Measurements from ENCODE around the gene DLG2. TPM values are rescaled to one million over a fixed set of nuclear protein-coding genes. Genes with fewer than 3 reads are reported as not detected.

The DLG2 gene
- polyA plus RNA-seq, 1 donor = 14.7 TPM

DNA sequence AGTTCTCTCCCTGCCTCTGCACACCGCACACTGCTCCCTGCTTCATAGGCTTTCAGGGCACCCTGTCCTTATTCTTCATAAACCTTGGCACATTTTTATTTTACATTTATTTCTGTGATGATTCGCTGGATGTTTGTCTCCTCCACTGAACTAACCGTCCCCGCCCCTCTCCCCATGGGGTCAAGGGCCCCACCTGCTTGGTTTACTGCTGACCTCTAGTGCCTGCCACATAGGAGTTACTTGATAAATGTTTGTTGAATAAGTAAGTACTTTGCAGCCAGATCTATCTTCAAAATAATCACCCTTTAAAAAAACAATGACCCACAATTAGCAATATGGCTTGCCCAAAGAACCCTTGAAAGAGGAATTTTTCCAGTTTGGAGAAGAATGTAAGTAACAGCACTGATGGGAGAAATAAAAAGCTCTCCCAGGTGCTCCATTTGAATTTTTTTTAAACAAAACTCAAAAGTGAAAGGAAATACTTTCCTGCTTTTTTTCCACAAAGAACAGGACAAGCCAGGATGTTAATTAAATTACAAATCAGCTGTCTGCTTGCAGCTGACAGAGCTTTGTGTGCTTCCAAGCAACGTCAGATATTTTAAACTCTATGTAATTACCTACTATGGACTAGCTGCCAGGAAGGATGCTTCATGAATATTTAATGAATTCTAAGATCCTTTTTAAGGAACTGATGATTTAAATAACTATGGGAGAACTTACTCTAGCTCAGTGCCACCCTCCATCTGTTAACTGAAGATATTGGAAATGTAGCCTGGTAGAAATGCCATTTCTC, 1083.6 kb downstream of the DLG2 start:
- DNase-seq = no peak

DNA sequence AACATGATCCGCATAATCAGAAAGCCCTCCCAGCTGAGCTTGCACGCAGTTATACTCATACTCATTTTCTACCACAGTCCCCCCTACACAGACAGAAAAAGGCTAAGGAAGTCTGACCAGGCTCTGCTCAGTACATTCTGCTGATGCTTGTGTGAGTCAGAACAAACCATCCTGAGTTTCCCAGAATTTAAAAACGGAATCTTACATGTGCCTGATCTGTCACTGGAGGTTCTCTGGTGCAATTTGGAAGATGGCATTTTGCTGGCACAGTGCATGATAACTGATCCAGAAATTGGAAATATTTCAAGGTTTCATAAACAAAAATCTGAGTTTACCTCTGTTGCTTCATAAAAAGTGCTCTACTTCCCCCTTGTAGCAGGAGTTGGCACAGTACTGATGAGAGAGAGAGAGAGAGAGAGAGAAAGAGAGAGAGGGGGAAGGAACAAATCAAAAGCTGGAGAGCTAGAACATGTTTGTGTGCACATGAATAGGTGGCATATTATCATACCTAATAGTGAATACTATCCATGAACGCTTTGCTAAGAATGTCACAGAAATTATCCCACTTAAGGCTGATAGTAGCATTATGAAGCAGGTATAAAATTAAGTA, 1085.3 kb downstream of the DLG2 start:
- no peak for DNase-seq

DNA sequence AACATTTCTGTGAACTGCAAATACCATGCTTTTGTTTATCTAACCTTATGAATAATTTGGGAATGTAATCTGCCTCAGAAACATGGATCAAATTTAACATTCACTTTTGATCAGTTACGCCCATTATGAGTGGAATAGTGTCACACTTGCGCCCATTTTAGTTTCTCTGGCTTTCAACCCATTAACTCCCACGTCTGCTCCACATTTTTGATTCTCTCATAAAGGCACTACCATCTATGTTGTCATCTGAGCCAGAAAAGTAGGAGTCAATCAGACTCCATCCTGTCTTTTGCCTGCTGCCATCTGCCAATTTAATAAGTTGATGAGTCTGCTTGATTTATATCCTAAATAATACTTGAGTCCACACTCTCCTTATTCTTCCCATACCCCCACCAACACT, 1090.7 kb downstream of the DLG2 start:
- no peak for DNase-seq

GRCh38 chr11:84532364-84532763, 1094.8 kb downstream of the DLG2 start:
- no peak for DNase-seq

- DNase-seq = no peak
Measured at GRCh38 chr11:84526250-84526649, 1100.9 kb downstream of the DLG2 start.

DNA sequence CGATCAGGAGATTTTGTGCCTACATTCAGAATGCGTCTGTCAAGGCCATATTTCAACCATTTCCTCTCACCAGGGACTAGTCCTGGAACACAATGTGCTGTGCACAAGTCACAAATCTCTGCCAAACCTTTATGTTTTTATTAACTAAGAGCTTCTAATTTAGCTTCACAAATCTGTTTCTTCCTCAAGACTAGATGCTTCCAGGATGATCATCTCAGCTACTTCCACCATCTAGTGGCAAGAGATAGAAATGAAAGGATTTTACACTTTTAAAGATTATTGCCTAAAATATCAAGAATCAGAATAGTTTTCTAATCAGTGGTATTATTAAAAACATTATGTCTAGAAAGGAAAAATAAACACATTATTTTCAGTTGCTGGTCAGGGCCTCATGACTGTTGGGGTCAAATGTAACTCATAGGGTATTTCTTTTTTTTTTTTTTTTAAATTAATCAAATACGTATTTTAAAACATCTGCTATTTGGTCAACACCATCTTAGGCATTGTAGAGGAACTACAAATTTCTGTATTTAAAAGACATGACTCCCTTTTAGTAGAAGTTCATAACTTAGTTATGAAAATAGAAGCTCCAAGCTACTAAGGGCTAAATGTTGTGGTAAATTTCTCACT, 1102.6 kb downstream of the DLG2 start:
- DNase-seq = peak; percentile 8

- DNase-seq = no peak
Measured at GRCh38 chr11:84522331-84522730, 1104.8 kb downstream of the DLG2 start.

DNA sequence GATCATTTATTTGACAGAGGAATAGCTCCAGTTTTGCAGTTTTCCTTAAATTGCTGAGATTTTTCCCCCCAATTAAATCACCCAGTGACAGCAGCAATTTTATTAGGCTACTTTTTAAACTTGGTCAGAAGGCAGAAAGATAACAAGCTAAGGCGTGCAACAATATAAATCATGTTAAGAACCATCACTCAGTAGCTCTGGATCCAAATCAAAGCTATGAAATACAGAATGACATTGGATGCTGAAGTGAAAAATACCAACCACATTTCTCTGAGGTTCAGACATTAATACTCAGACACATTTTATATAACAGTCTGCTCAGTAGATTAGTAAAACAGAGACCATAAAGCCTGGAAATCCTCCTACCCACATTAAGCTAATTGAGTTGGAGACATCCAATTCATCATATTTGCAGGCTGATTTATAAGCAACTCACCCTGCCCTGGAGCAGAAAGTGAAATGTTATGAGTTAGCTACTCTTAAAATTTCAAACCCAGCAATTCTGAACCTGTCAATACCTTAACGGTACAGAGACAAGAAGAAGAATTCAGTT, 1108.4 kb downstream of the DLG2 start:
- DNase-seq = no peak

GRCh38 chr11:84514436-84514835, 1112.7 kb downstream of the DLG2 start:
- no peak for DNase-seq

- no peak for DNase-seq
Measured at GRCh38 chr11:84503503-84503902, 1123.6 kb downstream of the DLG2 start.

DNA sequence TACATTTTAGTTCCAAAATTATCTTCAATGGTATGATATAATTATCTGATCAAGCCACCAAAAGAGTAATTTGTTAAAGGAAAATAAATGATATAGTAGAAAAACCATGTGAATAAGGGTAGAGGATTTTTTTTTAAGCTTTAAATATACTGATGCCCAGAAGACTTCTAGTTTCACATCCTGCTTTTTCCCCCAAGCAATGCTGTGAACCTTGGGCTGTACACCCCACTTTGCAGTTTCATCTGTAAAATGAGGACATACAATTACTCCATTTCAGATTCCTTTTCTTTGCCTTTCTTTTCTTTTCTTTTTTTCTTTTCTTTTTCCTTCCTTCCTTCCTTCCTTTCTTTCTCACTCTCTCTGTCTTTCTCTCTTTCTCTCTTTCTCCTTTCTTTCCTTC, 1125.4 kb downstream of the DLG2 start:
- DNase-seq = no peak

GRCh38 chr11:84497981-84498411, 1129.1 kb downstream of the DLG2 start:
- no peak for DNase-seq

DNA sequence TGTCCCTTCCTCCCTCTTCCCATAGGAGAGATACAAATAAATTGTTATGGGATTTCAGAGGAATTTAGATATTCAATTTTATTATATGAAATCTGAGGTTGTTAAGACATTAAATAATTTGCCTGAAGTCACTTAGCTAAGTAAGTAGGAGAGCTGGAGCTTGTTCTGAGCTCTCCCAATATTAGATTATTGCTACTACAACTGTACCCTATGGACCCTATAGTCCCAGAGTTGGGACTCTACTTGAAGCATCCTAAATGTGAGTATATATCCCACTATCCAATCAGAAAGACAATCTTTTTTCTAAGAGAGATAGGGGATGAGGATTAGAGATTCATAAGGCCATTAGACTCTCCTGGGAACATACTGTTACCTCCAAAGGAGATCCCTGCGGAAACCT, 1130.0 kb downstream of the DLG2 start:
- DNase-seq = no peak

DNA sequence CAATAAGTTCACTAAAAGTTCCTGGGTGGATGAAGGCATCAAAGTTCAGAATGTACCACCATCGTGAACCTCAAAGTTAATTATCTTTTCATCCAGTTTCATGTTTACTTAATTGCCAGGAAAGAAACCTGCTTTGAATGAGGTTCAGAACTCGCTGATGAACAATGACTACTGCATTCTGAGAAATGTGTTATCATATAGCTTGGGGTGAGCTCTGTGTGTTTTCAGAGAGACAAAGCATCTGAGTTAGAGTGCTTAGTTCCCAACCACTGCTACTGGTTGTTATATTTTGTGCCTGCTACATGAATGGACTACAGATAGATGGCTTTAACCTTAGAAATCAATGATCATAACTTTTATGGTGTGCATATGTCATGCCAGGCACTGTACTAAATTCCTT, 1131.0 kb downstream of the DLG2 start:
- no peak for DNase-seq

DNA sequence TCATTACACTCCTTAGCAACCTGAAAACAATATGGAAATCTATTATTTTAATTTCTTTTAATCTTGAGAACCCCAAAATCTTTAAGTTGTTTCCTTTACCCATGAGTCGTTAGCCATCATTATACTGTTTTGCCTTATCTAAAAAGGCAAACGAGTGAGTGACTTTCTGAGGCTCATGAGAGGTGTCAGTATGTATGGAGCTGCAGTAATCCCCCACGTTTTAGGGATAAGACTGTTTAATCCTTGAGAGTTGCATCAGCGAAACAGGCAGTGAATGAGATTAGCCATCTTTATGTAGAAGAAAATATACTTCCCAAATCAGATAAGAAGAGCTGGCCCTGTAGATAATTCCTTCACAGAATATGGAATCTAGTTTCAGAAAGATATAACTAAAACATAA, 1147.0 kb downstream of the DLG2 start:
- no peak for DNase-seq

DNA sequence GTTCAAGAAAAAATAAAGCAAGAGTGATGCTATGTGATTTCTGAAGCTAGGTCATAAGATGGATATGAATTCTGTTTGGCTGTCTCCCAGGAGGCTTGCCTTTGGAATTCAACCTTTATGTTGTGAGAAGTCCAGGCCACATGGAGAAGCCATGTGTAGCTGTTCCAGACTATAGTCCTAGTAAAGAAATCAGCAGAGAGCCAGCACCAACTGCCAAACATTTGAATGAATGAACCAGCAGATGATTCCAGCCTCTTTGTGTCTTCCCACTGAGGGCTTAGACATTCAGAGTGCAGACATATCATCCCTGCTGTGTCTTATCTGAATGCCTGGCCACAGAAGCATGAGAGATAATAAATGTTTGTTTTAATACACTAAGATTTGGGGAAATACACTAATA, 1150.6 kb downstream of the DLG2 start:
- DNase-seq = peak; percentile 31

GRCh38 chr11:84471501-84471900, 1155.6 kb downstream of the DLG2 start:
- no peak for DNase-seq

DNA sequence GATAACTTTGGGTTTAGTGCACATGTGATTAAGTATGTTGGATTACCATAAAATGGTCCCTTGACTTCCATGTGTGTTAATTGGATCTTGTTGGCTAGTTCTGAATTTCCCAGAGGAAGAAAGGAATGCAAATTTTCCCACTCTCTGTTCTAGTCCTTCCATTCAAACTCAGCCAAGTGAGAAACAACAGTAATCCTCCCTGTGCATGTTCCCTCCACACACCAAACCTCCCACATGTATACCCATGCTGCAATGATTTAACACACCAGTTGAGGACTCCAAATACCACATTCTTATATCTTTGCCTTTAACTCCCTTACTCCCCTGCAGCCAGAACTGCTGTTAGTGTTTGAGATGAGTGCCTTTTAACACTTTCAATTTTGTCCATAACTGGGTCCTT, 1158.9 kb downstream of the DLG2 start:
- no peak for DNase-seq

GRCh38 chr11:84465040-84465439, 1162.1 kb downstream of the DLG2 start:
- DNase-seq = no peak

GRCh38 chr11:84455691-84456090, 1171.5 kb downstream of the DLG2 start:
- no peak for DNase-seq

DNA sequence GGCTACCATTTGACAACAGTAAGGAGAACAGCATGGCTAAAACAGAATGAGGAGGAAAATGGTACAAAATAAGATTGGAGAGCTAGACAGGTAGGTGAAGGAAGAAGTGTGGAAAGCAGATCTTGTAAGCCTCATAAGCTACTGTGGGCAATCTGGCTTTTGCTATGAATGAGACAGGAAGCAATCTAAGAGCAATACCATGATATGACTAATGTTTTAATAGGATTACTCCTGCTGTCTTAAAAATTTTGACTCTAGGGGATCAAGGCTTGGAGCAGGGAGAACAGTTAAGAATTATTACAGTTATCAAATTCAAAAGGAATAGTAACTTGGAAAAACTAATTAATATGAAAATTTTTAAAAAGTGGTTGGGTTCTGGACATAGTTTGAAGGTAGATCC, 1174.9 kb downstream of the DLG2 start:
- no peak for DNase-seq

DNA sequence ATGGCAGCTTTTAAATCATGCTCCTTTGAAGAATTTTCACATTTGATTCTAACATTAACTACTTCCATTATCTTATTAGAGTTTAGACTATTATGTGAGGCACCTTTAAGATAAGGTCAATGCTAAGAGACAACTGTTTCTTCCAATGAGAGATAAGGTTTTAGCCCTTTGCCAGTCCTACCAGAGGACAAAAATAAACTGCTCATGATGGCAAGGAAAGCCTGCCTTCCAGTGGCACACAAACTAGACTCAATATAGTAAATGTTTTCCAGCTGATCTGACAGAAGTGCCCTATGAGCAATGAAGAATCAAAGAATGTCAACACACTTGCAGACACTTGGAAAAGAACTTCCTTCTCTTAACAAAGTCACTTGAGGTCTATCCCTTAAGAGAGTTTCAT, 1188.6 kb downstream of the DLG2 start:
- DNase-seq = no peak
